ENCODE results near the gene RHOXF2B. TPM values are rescaled to one million over a fixed set of nuclear protein-coding genes. Genes with fewer than 3 reads are reported as not detected.
"Not testable (repeated sequence)": the region's sequence is repeated elsewhere in the genome, so short reads cannot be mapped to it uniquely, and the experiment has no call there.

RHOXF2B gene
- total RNA-seq = not detected

DNA sequence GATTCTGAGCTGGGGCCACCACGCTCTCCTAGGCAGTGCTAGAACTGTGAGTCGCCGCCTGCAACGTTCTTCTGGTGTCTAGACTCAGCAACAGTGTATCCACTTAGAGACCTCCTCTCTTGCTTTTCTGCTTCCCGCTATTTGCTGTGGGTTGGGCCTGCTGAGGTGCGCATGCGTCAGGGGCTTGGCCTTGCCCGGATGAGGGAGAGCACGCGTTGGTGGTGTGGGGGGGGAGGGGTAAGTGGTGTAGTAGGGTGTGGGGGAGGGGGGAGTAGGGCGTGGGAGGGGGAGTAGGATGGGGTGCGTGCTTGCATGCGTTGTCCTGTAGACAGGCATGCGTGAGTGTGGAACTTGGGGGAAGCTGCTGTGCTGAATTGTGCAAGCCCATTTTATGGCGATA lies at the start of gene RHOXF2B:
TSS of gene RHOXF2B (minus strand) at position 101 of the 400 bp plus-strand sequence. CDS start 138 bp downstream, outside the sequence.
- DNase-seq; H3K36me3 Mint-ChIP-seq (ENCODE audit: low read depth); H3K27me3 Mint-ChIP-seq; POLR2A ChIA-PET; H3K9me3 Mint-ChIP-seq; CTCF ChIA-PET; H3K27ac Mint-ChIP-seq; H3K4me3 Mint-ChIP-seq; H3K4me1 Mint-ChIP-seq: not testable (repeated sequence)

- no peaks in the 10 kb centered on the region for H3K4me1 Mint-ChIP-seq
These were observed 48.0 kb upstream of the RHOXF2B start for GRCh38 chrX:120125444-120125843.

GRCh38 chrX:120120223-120120622 lies 42.7 kb upstream of the RHOXF2B start:
- H3K27ac Mint-ChIP-seq = no peak overlapping the region
- no peaks in the 10 kb centered on the region for H3K27me3 Mint-ChIP-seq
- no peak overlapping the region for H3K4me3 Mint-ChIP-seq
- DNase-seq = no peak
- ChIA-PET CTCF (no interaction called here), POLR2A (no interaction called here)
- no peaks in the 10 kb centered on the region for H3K36me3 Mint-ChIP-seq (ENCODE audit: low read depth)
- H3K4me1 Mint-ChIP-seq = no peaks in the 10 kb centered on the region
- no peaks in the 10 kb centered on the region for H3K9me3 Mint-ChIP-seq

More at GRCh38 chrX:120125444-120125843, 48.0 kb upstream of the RHOXF2B start:
- Mint-ChIP-seq H3K36me3 (ENCODE audit: low read depth) (no peaks in the 10 kb centered on the region), H3K9me3 (no peaks in the 10 kb centered on the region), H3K4me3 (no peak overlapping the region), H3K27ac (no peak overlapping the region), H3K27me3 (no peaks in the 10 kb centered on the region)
- no peak for DNase-seq
- ChIA-PET CTCF (no interaction called here), POLR2A (no interaction called here)

DNA sequence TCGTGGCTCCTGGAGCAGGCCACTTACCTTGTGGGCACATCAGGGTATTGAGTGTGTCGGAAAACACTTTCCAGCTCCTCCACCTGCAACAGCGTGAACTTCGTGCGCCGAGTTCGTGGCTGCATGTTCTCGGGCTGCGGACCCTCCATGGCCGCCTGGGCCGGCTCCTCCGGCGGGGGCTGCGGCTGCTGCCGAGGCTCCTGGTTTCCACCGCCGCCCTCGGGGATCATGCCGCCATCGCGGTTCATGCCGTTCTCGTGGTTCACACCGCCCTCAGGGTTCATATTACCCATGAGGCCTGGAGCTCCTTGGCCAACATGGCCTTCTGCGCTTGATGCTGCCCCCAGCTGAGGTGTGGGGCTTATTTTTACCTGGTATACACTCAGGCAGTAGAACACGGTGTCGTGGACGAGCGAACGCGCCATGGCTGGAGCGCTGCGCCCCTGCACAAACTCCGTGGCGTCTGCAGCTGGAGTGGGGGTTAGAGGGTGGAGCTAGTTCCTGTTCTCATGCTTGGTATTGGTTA lies 38.0 kb upstream of the RHOXF2B start, which contains the start of gene RHOXF1:
TSS of gene RHOXF1 (minus strand) at position 476 of the 526 bp plus-strand sequence. CDS start at position 425, 51 bp downstream.
- no peak within 1 kb of the TSS for H3K27ac Mint-ChIP-seq
- ChIA-PET POLR2A (no interaction called here), CTCF (no interaction called here)
- H3K36me3 Mint-ChIP-seq (ENCODE audit: low read depth) = no peaks in the 10 kb centered on the region
- H3K9me3 Mint-ChIP-seq = no peaks in the 10 kb centered on the region
- DNase-seq = no peak
- H3K27me3 Mint-ChIP-seq = no peaks in the 10 kb centered on the region
- no peaks in the 10 kb centered on the region for H3K4me1 Mint-ChIP-seq
- no peak within 1 kb of the TSS for H3K4me3 Mint-ChIP-seq

DNA sequence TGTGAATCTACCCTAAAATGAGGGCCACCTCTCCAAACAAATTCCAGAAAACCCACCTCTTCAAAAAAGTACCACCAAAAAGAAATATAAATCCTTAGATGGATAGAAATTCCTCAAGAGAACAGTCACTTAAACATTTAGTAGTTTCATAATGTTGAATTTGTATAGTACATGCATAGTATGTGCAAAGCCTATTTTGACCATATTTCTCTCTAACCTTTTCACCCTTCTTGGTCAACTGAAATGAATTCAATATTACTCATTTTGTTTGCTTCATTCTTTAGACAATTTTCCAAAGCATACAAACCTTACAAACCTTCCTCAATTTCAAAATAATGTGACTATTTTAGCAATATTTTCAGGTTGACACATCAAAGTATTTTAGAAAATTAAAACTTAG lies 34.1 kb upstream of the RHOXF2B start:
- Mint-ChIP-seq H3K4me1 (no peaks in the 10 kb centered on the region), H3K27me3 (no peaks in the 10 kb centered on the region), H3K4me3 (no peak overlapping the region), H3K9me3 (no peaks in the 10 kb centered on the region), H3K36me3 (ENCODE audit: low read depth) (no peaks in the 10 kb centered on the region), H3K27ac (no peak overlapping the region)
- ChIA-PET CTCF (no interaction called here), POLR2A (no interaction called here)
- no peak for DNase-seq

DNA sequence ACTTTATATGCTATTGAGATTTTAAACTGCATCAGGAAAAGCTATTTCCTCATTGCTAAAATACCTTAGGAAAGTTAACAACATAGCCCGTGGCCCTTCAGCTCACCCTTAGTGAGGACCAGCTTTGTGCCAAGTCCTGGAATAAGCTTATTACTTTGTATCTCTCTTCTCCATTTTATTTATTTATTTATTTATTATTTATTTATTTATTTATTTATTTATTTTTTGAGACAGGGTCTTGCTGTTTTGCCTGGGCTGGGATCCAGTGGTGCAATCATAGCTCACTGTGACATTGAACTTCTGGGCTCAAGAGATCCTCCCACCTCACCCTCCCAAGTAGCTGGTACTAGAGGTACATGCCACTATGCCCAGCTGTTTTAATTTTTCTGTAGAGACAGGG lies 31.9 kb upstream of the RHOXF2B start:
- Mint-ChIP-seq H3K4me1 (no peaks in the 10 kb centered on the region), H3K27ac (no peak overlapping the region), H3K36me3 (ENCODE audit: low read depth) (no peaks in the 10 kb centered on the region), H3K4me3 (no peak overlapping the region), H3K27me3 (no peaks in the 10 kb centered on the region), H3K9me3 (no peaks in the 10 kb centered on the region)
- no peak for DNase-seq
- ChIA-PET POLR2A (no interaction called here), CTCF (no interaction called here)

- POLR2A ChIA-PET; CTCF ChIA-PET; DNase-seq; H3K4me1 Mint-ChIP-seq; H3K27me3 Mint-ChIP-seq; H3K27ac Mint-ChIP-seq; H3K36me3 Mint-ChIP-seq (ENCODE audit: low read depth); H3K4me3 Mint-ChIP-seq; H3K9me3 Mint-ChIP-seq: not testable (repeated sequence)
These were observed 27.2 kb upstream of the RHOXF2B start for GRCh38 chrX:120104707-120105106.

DNA sequence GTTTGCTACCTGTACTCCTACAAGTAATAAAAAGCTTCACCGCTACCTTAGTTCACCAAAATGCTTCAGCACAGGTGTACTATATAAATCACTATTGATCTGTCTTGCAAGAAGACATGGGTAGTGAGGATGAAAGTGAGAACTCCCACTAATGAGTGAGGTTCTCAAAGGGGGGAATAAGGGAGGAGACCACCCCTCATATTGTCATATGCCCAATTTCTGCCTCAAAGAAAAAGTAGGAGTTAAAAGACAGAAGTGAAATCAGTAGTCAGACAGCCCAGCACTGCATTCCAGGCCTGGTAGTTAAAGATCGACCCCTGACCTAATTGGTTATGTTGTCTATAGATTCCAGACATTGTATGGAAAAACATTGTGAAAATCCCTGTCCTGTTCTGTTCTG lies 23.6 kb upstream of the RHOXF2B start:
- POLR2A ChIA-PET; H3K27me3 Mint-ChIP-seq; CTCF ChIA-PET; H3K27ac Mint-ChIP-seq; H3K4me3 Mint-ChIP-seq; DNase-seq; H3K9me3 Mint-ChIP-seq; H3K4me1 Mint-ChIP-seq; H3K36me3 Mint-ChIP-seq (ENCODE audit: low read depth): not testable (repeated sequence)

DNA sequence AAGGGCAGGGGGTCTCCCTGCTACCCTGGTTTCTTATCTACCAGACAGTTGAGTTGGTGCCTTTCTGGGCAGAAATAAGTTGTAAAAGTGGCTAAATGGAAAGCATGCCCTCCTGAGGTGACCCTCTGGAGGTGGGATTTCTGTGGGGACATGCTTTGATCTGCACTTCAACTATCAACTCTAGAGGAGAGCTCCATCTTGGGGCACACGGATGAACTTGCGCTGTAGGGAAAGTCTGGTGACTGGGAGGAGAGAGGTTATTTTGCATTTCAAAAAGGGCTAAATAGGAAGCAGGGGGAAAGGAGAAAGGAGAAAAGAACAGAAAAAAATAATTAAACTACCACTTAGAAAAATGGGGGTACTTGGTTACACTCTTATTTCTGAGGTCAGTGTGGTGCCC lies 12.7 kb upstream of the RHOXF2B start:
- no peaks in the 10 kb centered on the region for H3K9me3 Mint-ChIP-seq
- peaks cover 2% of the 10 kb centered on the region for H3K4me1 Mint-ChIP-seq
- H3K27ac Mint-ChIP-seq = no peak overlapping the region
- H3K27me3 Mint-ChIP-seq = no peaks in the 10 kb centered on the region
- H3K4me3 Mint-ChIP-seq = no peak overlapping the region
- ChIA-PET CTCF (no interaction called here), POLR2A (no interaction called here)
- no peak for DNase-seq
- no peaks in the 10 kb centered on the region for H3K36me3 Mint-ChIP-seq (ENCODE audit: low read depth)

DNA sequence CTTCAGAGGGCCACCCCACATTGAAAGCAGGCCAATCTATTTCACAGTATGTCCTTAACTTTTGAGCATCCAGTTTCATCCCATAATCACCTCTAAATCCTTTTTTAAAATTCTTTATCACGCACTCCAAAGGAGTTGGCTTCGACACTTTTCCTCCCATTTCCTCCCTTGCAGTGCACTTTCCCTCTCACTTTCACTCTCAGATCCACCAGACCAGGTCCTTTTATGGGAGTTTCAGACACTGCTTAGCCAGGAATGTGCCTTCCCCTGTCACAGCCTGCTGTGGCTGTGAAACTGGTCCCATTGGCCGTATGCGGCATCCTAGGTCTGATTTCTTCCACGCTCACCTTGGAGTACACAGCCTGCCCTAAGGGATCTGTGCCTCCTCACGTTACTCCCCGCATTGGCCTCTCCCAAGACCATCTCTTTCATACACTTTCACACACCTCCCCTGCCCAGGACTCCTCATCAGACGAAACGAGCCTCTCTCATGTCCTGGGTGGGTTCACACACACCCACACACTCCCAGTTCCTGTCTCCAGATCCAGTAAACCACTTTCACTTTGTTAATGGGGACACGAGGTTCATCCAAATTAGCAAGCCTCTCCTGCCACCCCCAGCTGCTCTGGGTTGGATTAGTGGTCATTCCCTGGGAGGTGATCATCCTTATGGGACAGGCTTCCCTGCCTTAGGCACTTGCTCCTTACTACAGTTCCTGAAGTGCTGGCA lies 10.0 kb upstream of the RHOXF2B start:
- no peak overlapping the region for H3K4me3 Mint-ChIP-seq
- ChIA-PET CTCF (no interaction called here), POLR2A (no interaction called here)
- H3K36me3 Mint-ChIP-seq (ENCODE audit: low read depth) = no peaks in the 10 kb centered on the region
- H3K9me3 Mint-ChIP-seq = no peaks in the 10 kb centered on the region
- no peaks in the 10 kb centered on the region for H3K27me3 Mint-ChIP-seq
- H3K27ac Mint-ChIP-seq = no peak overlapping the region
- no peak for DNase-seq
- H3K4me1 Mint-ChIP-seq = peaks cover 2% of the 10 kb centered on the region

GRCh38 chrX:120085553-120086185 lies 8.2 kb upstream of the RHOXF2B start:
- DNase-seq; POLR2A ChIA-PET; H3K27me3 Mint-ChIP-seq; H3K4me1 Mint-ChIP-seq; H3K9me3 Mint-ChIP-seq; H3K36me3 Mint-ChIP-seq (ENCODE audit: low read depth); CTCF ChIA-PET; H3K27ac Mint-ChIP-seq; H3K4me3 Mint-ChIP-seq: not testable (repeated sequence)

- H3K27ac Mint-ChIP-seq; H3K9me3 Mint-ChIP-seq; POLR2A ChIA-PET; H3K4me1 Mint-ChIP-seq; H3K4me3 Mint-ChIP-seq; H3K27me3 Mint-ChIP-seq; DNase-seq; CTCF ChIA-PET; H3K36me3 Mint-ChIP-seq (ENCODE audit: low read depth): not testable (repeated sequence)
These were observed 11.3 kb downstream of the RHOXF2B start for GRCh38 chrX:120066169-120066568.

- DNase-seq; CTCF ChIA-PET; H3K27ac Mint-ChIP-seq; H3K4me3 Mint-ChIP-seq; H3K4me1 Mint-ChIP-seq; H3K9me3 Mint-ChIP-seq; POLR2A ChIA-PET; H3K36me3 Mint-ChIP-seq (ENCODE audit: low read depth); H3K27me3 Mint-ChIP-seq: not testable (repeated sequence)
These were observed 34.8 kb downstream of the RHOXF2B start for GRCh38 chrX:120042712-120043111.

GRCh38 chrX:120042247-120042646 lies 35.2 kb downstream of the RHOXF2B start:
- H3K36me3 Mint-ChIP-seq (ENCODE audit: low read depth); H3K27me3 Mint-ChIP-seq; POLR2A ChIA-PET; H3K9me3 Mint-ChIP-seq; CTCF ChIA-PET; DNase-seq; H3K27ac Mint-ChIP-seq; H3K4me1 Mint-ChIP-seq; H3K4me3 Mint-ChIP-seq: not testable (repeated sequence)

Data from activated CD4-positive, alpha-beta memory T cell treated with anti-CD3 and anti-CD28 coated beads, Interleukin-2, amount 10 ng/mL, durations not matched to agents 7 days and 5 days (primary cell).